Measurements from ENCODE around the gene MPV17L.

MPV17L gene

DNA sequence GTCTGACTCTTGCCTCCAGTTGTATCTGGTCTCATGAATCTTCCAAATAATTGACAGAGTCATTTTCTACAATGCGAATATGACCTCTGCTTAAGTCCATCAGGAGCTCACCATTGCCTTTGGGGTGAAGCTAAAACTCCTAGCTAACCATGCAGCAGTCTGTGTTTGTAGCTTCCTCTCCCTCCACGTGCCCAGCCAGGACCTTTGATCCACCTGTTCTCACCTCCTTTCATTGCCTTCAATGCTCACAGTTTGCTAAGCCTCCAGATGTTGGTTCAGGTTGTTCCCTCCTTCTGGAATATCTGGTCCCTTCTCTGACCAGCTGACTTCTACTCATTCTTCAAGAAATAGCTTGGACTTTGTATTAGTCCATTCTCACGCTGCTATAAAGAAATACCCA lies 61.8 kb downstream of the MPV17L start:
- WGBS, 2 donors (ENCODE audit: extremely low coverage in 2 of 2, insufficient read length in 2 of 2, insufficient replicate concordance in 1 of 2): no CpG with 5 or more reads among the region's 3 CpGs
- Histone ChIP-seq H3K27ac (replicated peaks; ENCODE audit: low read length) (no peak overlapping the region), H3K27me3 (ENCODE audit: control insufficient read depth in 3 of 3, insufficient read depth in 3 of 3, low read depth in 1 of 3, low read length in 3 of 3) (peaks cover 0 to 2% (median 0%) of the 10 kb centered on the region in 3 experiments), H2BK15ac (ENCODE audit: low read length) (no peak overlapping the region), H3K18ac (ENCODE audit: low read length) (no peak overlapping the region), H3K9ac (ENCODE audit: low read depth, low read length, poor library complexity) (no peak overlapping the region), H3K4me3 (ENCODE audit: low read length in 2 of 2) (no peak overlapping the region), H3K23ac (ENCODE audit: low read depth, low read length, poor library complexity) (no peak overlapping the region), H3K4me2 (ENCODE audit: insufficient read depth, low read length, poor library complexity, severe bottlenecking) (no peak overlapping the region), H2AFZ (ENCODE audit: low read length) (no peak overlapping the region), H3K4me1 (ENCODE audit: control insufficient read depth in 2 of 2, insufficient read depth in 1 of 2, low read depth in 1 of 2, low read length in 2 of 2) (no peaks in the 10 kb centered on the region), H4K91ac (ENCODE audit: low read depth, low read length, poor library complexity) (no peak overlapping the region), H2BK120ac (ENCODE audit: low read depth, low read length) (no peak overlapping the region), H2AK5ac (ENCODE audit: low read depth, low read length) (no peak overlapping the region), H4K8ac (ENCODE audit: low read depth, low read length) (no peak overlapping the region), H3K4ac (ENCODE audit: low read length) (no peak overlapping the region), H2BK5ac (ENCODE audit: low read length) (no peak overlapping the region), H3K9me3 (replicated peaks in 1 of 2; ENCODE audit: control insufficient read depth in 2 of 2, insufficient read depth in 1 of 2, low read depth in 1 of 2, low read length in 2 of 2) (no peaks in the 10 kb centered on the region), H3K36me3 (replicated peaks in 1 of 2; ENCODE audit: control insufficient read depth in 2 of 2, insufficient read depth in 2 of 2, low read length in 2 of 2) (peaks cover 0 to 3% of the 10 kb centered on the region in 2 donors), H3K79me1 (ENCODE audit: low read depth, low read length) (peaks cover 2% of the 10 kb centered on the region), H3K14ac (ENCODE audit: low read length) (no peak overlapping the region), H2BK12ac (ENCODE audit: low read length) (no peak overlapping the region)
- DNase-seq (ENCODE audit: low spot score): no peak

GRCh38 chr16:15457958-15458357 lies 62.4 kb downstream of the MPV17L start:
- no peak overlapping the region for H3K18ac ChIP-seq (ENCODE audit: low read length)
- peaks cover 2% of the 10 kb centered on the region for H3K79me1 ChIP-seq (ENCODE audit: low read depth, low read length)
- no CpG with 5 or more reads among the region's 4 CpGs for WGBS, 2 donors (ENCODE audit: extremely low coverage in 2 of 2, insufficient read length in 2 of 2, insufficient replicate concordance in 1 of 2)
- no peak overlapping the region for H3K4ac ChIP-seq (ENCODE audit: low read length)
- no peaks in the 10 kb centered on the region for H3K4me1 ChIP-seq (ENCODE audit: control insufficient read depth in 2 of 2, insufficient read depth in 1 of 2, low read depth in 1 of 2, low read length in 2 of 2)
- H3K27me3 ChIP-seq (ENCODE audit: control insufficient read depth in 3 of 3, insufficient read depth in 3 of 3, low read depth in 1 of 3, low read length in 3 of 3): no peaks in the 10 kb centered on the region
- H3K23ac ChIP-seq (ENCODE audit: low read depth, low read length, poor library complexity): no peak overlapping the region
- no peak overlapping the region for H4K8ac ChIP-seq (ENCODE audit: low read depth, low read length)
- H3K14ac ChIP-seq (ENCODE audit: low read length): no peak overlapping the region
- H3K9me3 ChIP-seq (replicated peaks in 1 of 2; ENCODE audit: control insufficient read depth in 2 of 2, insufficient read depth in 1 of 2, low read depth in 1 of 2, low read length in 2 of 2): no peaks in the 10 kb centered on the region
- H3K9ac ChIP-seq (ENCODE audit: low read depth, low read length, poor library complexity): no peak overlapping the region
- H2AK5ac ChIP-seq (ENCODE audit: low read depth, low read length): no peak overlapping the region
- peaks cover 0 to 3% of the 10 kb centered on the region in 2 donors for H3K36me3 ChIP-seq (replicated peaks in 1 of 2; ENCODE audit: control insufficient read depth in 2 of 2, insufficient read depth in 2 of 2, low read length in 2 of 2)
- no peak overlapping the region for H3K4me3 ChIP-seq (ENCODE audit: low read length in 2 of 2)
- no peak overlapping the region for H2AFZ ChIP-seq (ENCODE audit: low read length)
- no peak overlapping the region for H2BK12ac ChIP-seq (ENCODE audit: low read length)
- H4K91ac ChIP-seq (ENCODE audit: low read depth, low read length, poor library complexity): no peak overlapping the region
- no peak overlapping the region for H2BK5ac ChIP-seq (ENCODE audit: low read length)
- no peak overlapping the region for H3K4me2 ChIP-seq (ENCODE audit: insufficient read depth, low read length, poor library complexity, severe bottlenecking)
- no peak overlapping the region for H3K27ac ChIP-seq (replicated peaks; ENCODE audit: low read length)
- H2BK15ac ChIP-seq (ENCODE audit: low read length): no peak overlapping the region
- H2BK120ac ChIP-seq (ENCODE audit: low read depth, low read length): no peak overlapping the region
- DNase-seq (ENCODE audit: low spot score): no peak

- H3K4ac ChIP-seq (ENCODE audit: low read length): no peak overlapping the region
- no peaks in the 10 kb centered on the region for H3K9me3 ChIP-seq (replicated peaks in 1 of 2; ENCODE audit: control insufficient read depth in 2 of 2, insufficient read depth in 1 of 2, low read depth in 1 of 2, low read length in 2 of 2)
- H3K14ac ChIP-seq (ENCODE audit: low read length): no peak overlapping the region
- no peak overlapping the region for H3K4me3 ChIP-seq (ENCODE audit: low read length in 2 of 2)
- no peak overlapping the region for H4K91ac ChIP-seq (ENCODE audit: low read depth, low read length, poor library complexity)
- no peak overlapping the region for H3K23ac ChIP-seq (ENCODE audit: low read depth, low read length, poor library complexity)
- no peak overlapping the region for H3K4me2 ChIP-seq (ENCODE audit: insufficient read depth, low read length, poor library complexity, severe bottlenecking)
- H2AK5ac ChIP-seq (ENCODE audit: low read depth, low read length): no peak overlapping the region
- H3K4me1 ChIP-seq (ENCODE audit: control insufficient read depth in 2 of 2, insufficient read depth in 1 of 2, low read depth in 1 of 2, low read length in 2 of 2): no peaks in the 10 kb centered on the region
- no peak overlapping the region for H2BK15ac ChIP-seq (ENCODE audit: low read length)
- H3K18ac ChIP-seq (ENCODE audit: low read length): no peak overlapping the region
- WGBS, 2 donors (ENCODE audit: extremely low coverage in 2 of 2, insufficient read length in 2 of 2, insufficient replicate concordance in 1 of 2): no CpG with 5 or more reads among the region's 1 CpG
- no peak overlapping the region for H2BK12ac ChIP-seq (ENCODE audit: low read length)
- H3K79me1 ChIP-seq (ENCODE audit: low read depth, low read length): peaks cover 2% of the 10 kb centered on the region
- DNase-seq (ENCODE audit: low spot score): no peak
- H4K8ac ChIP-seq (ENCODE audit: low read depth, low read length): no peak overlapping the region
- H2AFZ ChIP-seq (ENCODE audit: low read length): no peak overlapping the region
- H2BK120ac ChIP-seq (ENCODE audit: low read depth, low read length): no peak overlapping the region
- no peaks in the 10 kb centered on the region for H3K27me3 ChIP-seq (ENCODE audit: control insufficient read depth in 3 of 3, insufficient read depth in 3 of 3, low read depth in 1 of 3, low read length in 3 of 3)
- peaks cover 0 to 3% of the 10 kb centered on the region in 2 donors for H3K36me3 ChIP-seq (replicated peaks in 1 of 2; ENCODE audit: control insufficient read depth in 2 of 2, insufficient read depth in 2 of 2, low read length in 2 of 2)
- no peak overlapping the region for H2BK5ac ChIP-seq (ENCODE audit: low read length)
- H3K27ac ChIP-seq (replicated peaks; ENCODE audit: low read length): no peak overlapping the region
- no peak overlapping the region for H3K9ac ChIP-seq (ENCODE audit: low read depth, low read length, poor library complexity)
Observed at GRCh38 chr16:15459791-15460190, 64.2 kb downstream of the MPV17L start.

GRCh38 chr16:15460601-15461000 lies 65.0 kb downstream of the MPV17L start:
- Histone ChIP-seq H3K79me1 (ENCODE audit: low read depth, low read length) (peaks cover 2% of the 10 kb centered on the region), H2BK15ac (ENCODE audit: low read length) (no peak overlapping the region), H3K4me3 (ENCODE audit: low read length in 2 of 2) (no peak overlapping the region), H3K23ac (ENCODE audit: low read depth, low read length, poor library complexity) (no peak overlapping the region), H3K14ac (ENCODE audit: low read length) (no peak overlapping the region), H2BK12ac (ENCODE audit: low read length) (no peak overlapping the region), H2AK5ac (ENCODE audit: low read depth, low read length) (no peak overlapping the region), H2BK120ac (ENCODE audit: low read depth, low read length) (no peak overlapping the region), H3K27me3 (ENCODE audit: control insufficient read depth in 3 of 3, insufficient read depth in 3 of 3, low read depth in 1 of 3, low read length in 3 of 3) (no peaks in the 10 kb centered on the region), H3K36me3 (replicated peaks in 1 of 2; ENCODE audit: control insufficient read depth in 2 of 2, insufficient read depth in 2 of 2, low read length in 2 of 2) (peaks cover 0 to 3% of the 10 kb centered on the region in 2 donors), H3K9ac (ENCODE audit: low read depth, low read length, poor library complexity) (no peak overlapping the region), H3K9me3 (replicated peaks in 1 of 2; ENCODE audit: control insufficient read depth in 2 of 2, insufficient read depth in 1 of 2, low read depth in 1 of 2, low read length in 2 of 2) (no peaks in the 10 kb centered on the region), H2BK5ac (ENCODE audit: low read length) (no peak overlapping the region), H4K91ac (ENCODE audit: low read depth, low read length, poor library complexity) (no peak overlapping the region), H4K8ac (ENCODE audit: low read depth, low read length) (no peak overlapping the region), H3K18ac (ENCODE audit: low read length) (no peak overlapping the region), H2AFZ (ENCODE audit: low read length) (no peak overlapping the region), H3K4me1 (ENCODE audit: control insufficient read depth in 2 of 2, insufficient read depth in 1 of 2, low read depth in 1 of 2, low read length in 2 of 2) (no peaks in the 10 kb centered on the region), H3K4me2 (ENCODE audit: insufficient read depth, low read length, poor library complexity, severe bottlenecking) (no peak overlapping the region), H3K27ac (replicated peaks; ENCODE audit: low read length) (no peak overlapping the region), H3K4ac (ENCODE audit: low read length) (no peak overlapping the region)
- no CpG with 5 or more reads among the region's 3 CpGs for WGBS, 2 donors (ENCODE audit: extremely low coverage in 2 of 2, insufficient read length in 2 of 2, insufficient replicate concordance in 1 of 2)
- no peak for DNase-seq (ENCODE audit: low spot score)
